Activated T-cell treated with anti-CD3 and anti-CD28 coated beads for 24 hours (primary cell): Measurements from ENCODE around the gene TAAR2.
"Not testable (repeated sequence)": the region's sequence is repeated elsewhere in the genome, so short reads cannot be mapped to it uniquely, and the experiment has no call there.

Source experiments
- DNase-seq: peaks from one replicate; pipeline ENCODE4 v3.0.0-alpha.2; 2020; ENCODE audit warnings: low read depth

The TAAR2 gene

GRCh38 chr6:132612449-132613108 is 11.5 kb downstream of the TAAR2 start:
- DNase-seq = no peak

GRCh38 chr6:132611616-132612015 is 12.5 kb downstream of the TAAR2 start:
- DNase-seq = no peak

DNA sequence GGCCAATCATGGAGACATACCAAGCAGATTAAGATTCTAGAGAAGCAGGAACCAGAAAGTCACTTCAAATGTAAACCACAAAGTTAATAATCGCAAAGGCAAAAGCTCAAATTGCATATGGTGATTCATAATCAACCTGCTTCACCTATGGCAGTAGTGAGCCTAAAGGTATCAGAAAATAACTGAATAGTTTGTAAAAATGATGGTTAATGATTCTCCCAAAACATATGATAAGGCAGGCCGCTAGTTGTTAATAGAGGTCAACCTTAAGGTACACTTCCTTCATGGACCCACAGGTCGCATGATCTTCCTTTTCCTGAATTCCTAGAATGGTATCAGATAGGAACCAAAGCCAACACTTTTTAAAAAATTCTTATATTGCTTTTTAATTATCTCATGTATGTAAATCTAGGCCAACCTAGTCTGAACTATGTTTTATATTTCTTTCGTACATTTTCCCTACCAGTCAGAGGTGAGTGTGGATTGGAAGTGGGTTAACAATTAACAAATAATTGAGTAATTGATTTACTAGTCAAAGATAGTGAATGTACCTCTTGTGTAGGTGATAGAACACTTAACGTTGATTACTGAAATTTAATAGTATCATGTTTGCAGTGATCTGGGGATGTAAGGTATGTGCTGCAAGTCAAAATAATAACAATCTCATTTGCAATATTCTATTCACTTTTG is 16.4 kb downstream of the TAAR2 start:
- no peak for DNase-seq

DNA sequence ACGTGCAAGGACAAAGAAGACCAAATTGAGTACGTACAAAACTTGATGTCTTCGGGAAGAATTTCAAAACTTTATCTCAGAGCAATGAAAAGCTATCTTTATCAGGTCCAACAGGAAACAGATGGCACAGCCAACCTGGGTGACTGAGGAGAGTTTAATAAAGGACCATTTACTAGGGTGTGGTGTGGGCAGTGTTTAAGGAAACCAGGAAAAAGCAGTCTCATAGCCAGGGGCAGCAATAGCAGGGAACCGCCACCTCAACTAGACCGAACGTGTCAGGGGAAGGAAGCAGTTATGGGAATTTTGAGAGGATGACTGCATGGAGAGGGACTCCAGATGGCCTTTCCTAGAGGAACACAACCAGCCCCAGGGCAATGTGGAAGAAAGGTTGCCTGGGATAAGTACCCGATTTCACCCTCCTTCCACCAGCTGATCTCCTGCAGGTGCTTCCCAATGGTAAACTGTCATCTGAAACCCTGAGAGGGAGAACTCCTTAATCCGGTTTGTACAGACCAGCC is 19.4 kb downstream of the TAAR2 start:
- no peak for DNase-seq

GRCh38 chr6:132600900-132601299 is 23.2 kb downstream of the TAAR2 start:
- DNase-seq = not testable (repeated sequence)

DNA sequence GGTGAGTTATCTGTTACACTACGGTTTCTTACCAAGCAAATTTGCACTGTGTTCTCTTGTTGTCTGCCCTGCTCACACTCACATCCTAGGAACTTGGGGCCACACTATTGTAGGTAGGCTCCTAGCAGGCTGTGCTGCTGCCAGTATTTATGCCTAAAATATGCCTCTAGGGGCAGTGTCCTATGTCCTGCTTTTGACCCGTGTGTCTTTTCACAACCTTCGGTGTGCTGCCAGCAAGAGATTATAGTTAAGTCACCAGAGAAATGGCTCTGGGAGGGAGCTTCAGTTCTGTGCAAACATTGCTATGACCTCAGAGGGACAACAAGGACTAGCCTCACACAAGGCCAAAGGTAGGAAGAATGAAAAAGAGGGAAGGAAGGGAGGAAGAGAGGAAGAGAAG is 25.6 kb downstream of the TAAR2 start:
- no peak for DNase-seq

GRCh38 chr6:132596201-132596600 is 27.9 kb downstream of the TAAR2 start:
- no peak for DNase-seq

DNA sequence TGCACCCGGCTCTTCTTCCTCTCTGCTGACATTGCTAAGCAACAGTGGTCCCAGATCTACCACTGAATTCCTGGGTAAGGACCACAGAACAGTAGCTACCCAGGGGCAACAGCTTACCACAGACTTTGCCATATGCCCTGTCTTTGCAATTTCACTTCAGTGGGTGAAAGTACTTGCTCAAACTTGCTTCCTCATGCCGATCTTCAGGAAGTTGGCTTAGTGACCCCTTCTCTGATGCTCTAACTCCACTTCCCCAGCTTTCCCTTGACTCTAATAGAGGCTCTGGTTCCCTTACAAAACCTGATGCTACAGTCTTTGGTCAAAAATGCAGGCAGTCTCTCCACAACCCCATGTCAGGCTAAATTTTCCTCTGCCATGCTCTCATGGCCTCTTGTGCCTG is 31.2 kb downstream of the TAAR2 start:
- DNase-seq = no peak

GRCh38 chr6:132590362-132590761 is 33.7 kb downstream of the TAAR2 start:
- no peak for DNase-seq

- DNase-seq = no peak
Observed at GRCh38 chr6:132589454-132589853, 34.6 kb downstream of the TAAR2 start, which contains the start of gene TAAR5. Gene TAAR5, minus strand, starts transcription at chr6:132589741. Its CDS starts 55 bp downstream, at chr6:132589686.

DNA sequence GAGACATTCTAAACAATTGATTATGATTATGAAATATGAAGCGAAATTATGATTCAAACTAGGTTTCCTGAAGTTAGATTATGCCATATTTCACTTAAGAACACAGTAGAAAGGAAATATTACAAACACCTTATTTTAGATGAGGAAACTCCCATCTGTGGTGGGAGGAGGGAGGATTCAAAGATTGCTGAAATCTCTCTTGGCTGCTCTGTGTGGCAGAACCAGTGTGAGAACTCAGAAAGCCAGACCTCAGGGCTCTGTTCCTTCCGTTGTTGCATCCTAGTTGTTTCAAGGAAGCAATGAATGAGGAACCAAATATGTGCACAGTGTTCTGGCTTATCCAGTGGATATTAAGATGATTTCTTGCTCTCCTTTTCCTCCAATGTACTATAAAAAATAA is 36.7 kb downstream of the TAAR2 start:
- no peak for DNase-seq

- DNase-seq = no peak
Observed at GRCh38 chr6:132584698-132585097, 39.4 kb downstream of the TAAR2 start.

- DNase-seq = no peak
Observed at GRCh38 chr6:132571774-132572173, 52.3 kb downstream of the TAAR2 start.

GRCh38 chr6:132570221-132570777 is 53.8 kb downstream of the TAAR2 start, which contains the start of gene TAAR6:
Gene TAAR6, plus strand, starts transcription at chr6:132570322. Its CDS starts 0 bp downstream, at chr6:132570322.
- DNase-seq = no peak

DNA sequence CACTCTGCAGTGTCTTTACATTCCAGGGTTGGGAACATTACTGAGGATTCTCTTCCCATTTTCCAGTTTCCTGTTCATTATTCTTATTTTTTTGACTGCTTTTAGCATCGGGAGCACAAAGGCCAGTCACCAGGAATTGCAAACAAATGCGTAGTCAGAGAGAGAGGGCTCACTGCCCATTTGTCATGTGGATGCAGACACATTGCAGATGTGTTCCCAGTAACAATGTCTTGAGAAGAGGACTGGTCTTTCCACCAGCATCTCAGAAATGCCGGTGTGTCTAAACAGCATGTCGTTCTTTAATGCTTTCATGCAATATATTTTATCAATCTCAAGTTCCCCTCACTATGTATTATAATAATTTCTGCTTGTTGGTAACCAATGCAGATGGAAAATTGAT is 54.9 kb downstream of the TAAR2 start:
- DNase-seq = no peak

- DNase-seq = no peak
Observed at GRCh38 chr6:132568611-132569010, 55.5 kb downstream of the TAAR2 start.

- no peak for DNase-seq
Observed at GRCh38 chr6:132567566-132567965, 56.5 kb downstream of the TAAR2 start.
